WTC11 (cell line): ENCODE measurements around the gene NHSL1. TPM values are rescaled to one million over a fixed set of nuclear protein-coding genes. Genes with fewer than 3 reads are reported as not detected.

Experiments
- ATAC-seq: fragments of 200-7000 bp; cut with Tn5 transposase; 2 replicates; pipeline ENCODE4 v1.10.0; 2021; ENCODE audit warnings: mild to moderate bottlenecking, moderate library complexity
- CTCF ChIA-PET: fragments of 300-600 bp; sonication (Branson Sonifier 250); formaldehyde crosslinking; loops from one replicate; lab custom pipeline; 2021; ENCODE audit warnings: antibody characterized with exemption; lab: Charles Lee
- POLR2A ChIA-PET: fragments of 350-600 bp; sonication (Branson Sonifier 250); formaldehyde crosslinking; loops from one replicate; lab custom pipeline; 2021; ENCODE audit warnings: antibody characterized with exemption; lab: Charles Lee
- DNase-seq: peaks from one replicate; pipeline ENCODE4 v3.0.0; 2021; ENCODE audit warnings: low spot score
- H3K27ac Mint-ChIP-seq: 2 replicates; pipeline ENCODE4 v1.8.0; 2021; ENCODE audit warnings: mixed read lengths
- H3K27me3 Mint-ChIP-seq: 2 replicates; pipeline ENCODE4 v1.8.0; 2021; ENCODE audit warnings: low read depth, mild to moderate bottlenecking, moderate library complexity, mixed read lengths
- H3K36me3 Mint-ChIP-seq: 2 replicates; pipeline ENCODE4 v1.8.0; 2021; ENCODE audit warnings: mixed read lengths
- H3K4me1 Mint-ChIP-seq: 2 replicates; pipeline ENCODE4 v1.8.0; 2022; ENCODE audit warnings: mixed read lengths
- H3K4me3 Mint-ChIP-seq: 2 replicates; pipeline ENCODE4 v1.8.0; 2021; ENCODE audit warnings: mild to moderate bottlenecking, moderate library complexity, mixed read lengths
- H3K9me3 Mint-ChIP-seq: 2 replicates; pipeline ENCODE4 v1.8.0; 2021; ENCODE audit warnings: mixed read lengths
- ATF1 ChIP-seq: sonication (generic); formaldehyde crosslinking; IDR thresholded peaks from 2 replicates; pipeline ENCODE4 v1.8.1; 2023; ENCODE audit warnings: mild to moderate bottlenecking, moderate library complexity, missing genetic modification reagents
- EMX1 ChIP-seq: fragments of 250-450 bp; sonication (Bioruptor Pico); IDR thresholded peaks from 2 replicates; pipeline ENCODE4 v1.8.0; 2021; ENCODE audit warnings: mild to moderate bottlenecking
- FOXK1 ChIP-seq: sonication (generic); formaldehyde crosslinking; IDR thresholded peaks from 2 replicates; pipeline ENCODE4 v1.8.0; 2022; ENCODE audit warnings: mild to moderate bottlenecking, moderate library complexity, missing genetic modification reagents
- JAZF1 ChIP-seq: fragments of 250-450 bp; sonication (Bioruptor Pico); IDR thresholded peaks from 2 replicates; pipeline ENCODE4 v1.9.0; 2021; ENCODE audit warnings: moderate library complexity, mild to moderate bottlenecking, inconsistent platforms
- JUN ChIP-seq: sonication (generic); formaldehyde crosslinking; IDR thresholded peaks from 2 replicates; pipeline ENCODE4 v1.8.0; 2023; ENCODE audit warnings: mild to moderate bottlenecking, missing genetic modification reagents
- RELA ChIP-seq: sonication (generic); formaldehyde crosslinking; IDR thresholded peaks from 2 replicates; pipeline ENCODE4 v1.8.1; 2022; ENCODE audit warnings: missing genetic modification reagents, mild to moderate bottlenecking, borderline replicate concordance
- TCF7 ChIP-seq: sonication (generic); formaldehyde crosslinking; IDR thresholded peaks from 2 replicates; pipeline ENCODE4 v1.8.0; 2022; ENCODE audit warnings: mild to moderate bottlenecking, low read depth, missing genetic modification reagents, moderate library complexity
- TP53 ChIP-seq: sonication (generic); formaldehyde crosslinking; IDR thresholded peaks from 2 replicates; pipeline ENCODE4 v1.8.1; 2023; ENCODE audit warnings: mild to moderate bottlenecking, missing genetic modification reagents
- ZNF671 ChIP-seq: fragments of 250-450 bp; sonication (Bioruptor Pico); IDR thresholded peaks from 2 replicates; pipeline ENCODE4 v1.8.0; 2021; ENCODE audit warnings: mild to moderate bottlenecking
- total RNA-seq: library from RNA; stranded (reverse); gene quantifications from 3 replicates; pipeline ENCODE4 v1.2.3, GENCODE V29; 2021
- TF ChIP-seq, protein P1 (sequence below): sonication (generic); formaldehyde crosslinking; IDR thresholded peaks from 2 replicates; pipeline ENCODE4 v1.8.0; 2022; ENCODE audit warnings: mild to moderate bottlenecking, missing genetic modification reagents
- TF ChIP-seq, protein P2 (sequence below): sonication (generic); formaldehyde crosslinking; IDR thresholded peaks from 2 replicates; pipeline ENCODE4 v1.8.1; 2023; ENCODE audit warnings: mild to moderate bottlenecking, missing genetic modification reagents
- TF ChIP-seq, protein P3 (sequence below): sonication (generic); formaldehyde crosslinking; IDR thresholded peaks from 2 replicates; pipeline ENCODE4 v1.8.0; 2023; ENCODE audit warnings: mild to moderate bottlenecking, missing genetic modification reagents
- TF ChIP-seq, protein P4 (sequence below): sonication (generic); formaldehyde crosslinking; IDR thresholded peaks from 2 replicates; pipeline ENCODE4 v1.8.1; 2023; ENCODE audit warnings: mild to moderate bottlenecking, moderate library complexity, missing genetic modification reagents
- TF ChIP-seq, protein P5 (sequence below): sonication (generic); formaldehyde crosslinking; IDR thresholded peaks from 2 replicates; pipeline ENCODE4 v1.8.1; 2022; ENCODE audit warnings: missing genetic modification reagents, borderline replicate concordance
- TF ChIP-seq, protein P6 (sequence below): sonication (generic); formaldehyde crosslinking; IDR thresholded peaks from 2 replicates; pipeline ENCODE4 v1.8.1; 2023; ENCODE audit warnings: mild to moderate bottlenecking, missing genetic modification reagents, moderate library complexity
- TF ChIP-seq, protein P7 (sequence below): sonication (generic); formaldehyde crosslinking; IDR thresholded peaks from 2 replicates; pipeline ENCODE4 v1.8.1; 2022; ENCODE audit warnings: mild to moderate bottlenecking, missing genetic modification reagents, moderate library complexity, borderline replicate concordance

NHSL1 gene
- total RNA-seq, 1 experiment from 2014 or later = 31.1 TPM

DNA sequence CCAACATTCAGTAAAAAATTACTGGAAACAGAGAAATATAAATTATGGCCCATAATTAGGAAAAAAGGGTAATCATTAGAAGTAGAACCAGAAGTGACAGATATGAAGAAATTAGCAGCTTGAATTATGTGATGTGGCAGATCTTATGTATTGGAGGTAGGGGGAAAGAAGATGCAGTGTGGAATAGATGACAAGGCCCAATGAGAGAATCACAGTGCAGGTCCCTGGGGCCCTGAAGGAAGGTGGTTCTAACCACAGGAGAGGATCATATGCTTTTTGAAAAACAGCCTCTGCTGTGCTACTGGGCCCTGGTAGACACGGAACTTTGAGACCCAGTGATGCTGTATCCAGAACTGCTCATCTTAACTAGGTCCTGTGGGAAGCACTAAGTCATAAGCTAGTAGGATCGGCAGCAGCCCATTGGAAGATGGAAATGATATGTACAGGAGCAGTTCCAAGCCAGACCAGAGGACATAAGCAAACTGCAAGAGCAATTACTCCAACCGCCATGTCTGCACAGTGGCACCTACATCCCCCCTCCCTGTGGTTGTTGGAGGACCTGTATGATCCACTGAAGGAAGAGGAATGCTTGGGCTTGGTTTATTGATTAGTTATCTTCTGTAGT lies 81.1 kb downstream of the NHSL1 start:
- Mint-ChIP-seq H3K9me3 (peaks cover 3% of the 10 kb centered on the region), H3K27me3 (no peaks in the 10 kb centered on the region), H3K4me1 (no peaks in the 10 kb centered on the region), H3K4me3 (no peak overlapping the region), H3K36me3 (peaks cover 36% of the 10 kb centered on the region)
- CTCF ChIA-PET = no interaction called here
- POLR2A ChIA-PET = interaction anchor here (0.6 kb wide), 1 partner anchor 299 kb away, joined by 3 read pairs; no protein-coding TSS in a partner anchor
- DNase-seq = no peak
- TF ChIP-seq, protein P1, sequence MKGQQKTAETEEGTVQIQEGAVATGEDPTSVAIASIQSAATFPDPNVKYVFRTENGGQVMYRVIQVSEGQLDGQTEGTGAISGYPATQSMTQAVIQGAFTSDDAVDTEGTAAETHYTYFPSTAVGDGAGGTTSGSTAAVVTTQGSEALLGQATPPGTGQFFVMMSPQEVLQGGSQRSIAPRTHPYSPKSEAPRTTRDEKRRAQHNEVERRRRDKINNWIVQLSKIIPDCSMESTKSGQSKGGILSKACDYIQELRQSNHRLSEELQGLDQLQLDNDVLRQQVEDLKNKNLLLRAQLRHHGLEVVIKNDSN = no peak
- TF ChIP-seq RELA (CRISPR knock-in tag) = no peak
- TF ChIP-seq JUN (CRISPR knock-in tag) = no peak
- no peak for TF ChIP-seq ATF1
- TF ChIP-seq, all 79 proteins: peak for 0
- ATAC-seq = no peak
- no peak overlapping the region for H3K27ac Mint-ChIP-seq

DNA sequence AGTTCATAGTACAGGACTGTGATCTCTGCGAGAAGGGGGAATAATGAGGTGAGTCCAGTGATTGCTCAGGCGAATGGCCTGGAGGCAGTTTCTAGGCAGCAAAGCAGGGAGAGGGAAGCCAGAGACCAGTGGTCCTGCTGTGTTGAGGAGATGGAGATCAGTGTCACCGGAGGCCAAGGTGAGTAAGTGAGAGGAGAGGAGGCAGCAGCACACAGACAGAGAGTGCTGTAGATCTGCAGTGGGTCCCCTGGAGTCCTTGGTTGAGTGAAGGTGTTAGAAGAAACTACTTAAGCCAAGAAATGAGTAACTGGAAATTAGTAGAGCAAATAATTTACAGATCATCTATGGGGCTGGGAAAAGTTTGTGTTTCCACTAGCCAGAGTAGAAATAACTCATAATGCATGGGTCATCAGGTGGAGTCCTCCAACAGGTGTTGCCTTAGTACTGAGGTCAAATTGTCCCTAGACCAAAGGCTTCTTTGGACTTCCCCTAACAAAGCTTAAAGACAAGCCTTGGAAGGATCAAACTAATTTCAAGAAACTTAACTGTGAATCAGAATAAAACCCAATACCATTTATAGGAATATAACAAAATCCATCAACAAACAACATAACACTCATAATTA lies 81.7 kb downstream of the NHSL1 start:
- Mint-ChIP-seq H3K4me1 (no peaks in the 10 kb centered on the region), H3K4me3 (no peak overlapping the region), H3K9me3 (peaks cover 3% of the 10 kb centered on the region), H3K27ac (peak overlapping the region; percentile 2; the same call in 1 of the 2 replicates), H3K36me3 (peaks cover 42% of the 10 kb centered on the region), H3K27me3 (no peaks in the 10 kb centered on the region)
- DNase-seq = no peak
- ChIA-PET POLR2A (no interaction called here), CTCF (no interaction called here)
- ATAC-seq = no peak
- no peak for TF ChIP-seq ZNF671 (CRISPR knock-in tag)
- no peak for TF ChIP-seq FOXK1 (CRISPR knock-in tag)
- TF ChIP-seq TP53 (CRISPR knock-in tag) = no peak
- TF ChIP-seq EMX1 (CRISPR knock-in tag) = no peak
- TF ChIP-seq, protein P2, sequence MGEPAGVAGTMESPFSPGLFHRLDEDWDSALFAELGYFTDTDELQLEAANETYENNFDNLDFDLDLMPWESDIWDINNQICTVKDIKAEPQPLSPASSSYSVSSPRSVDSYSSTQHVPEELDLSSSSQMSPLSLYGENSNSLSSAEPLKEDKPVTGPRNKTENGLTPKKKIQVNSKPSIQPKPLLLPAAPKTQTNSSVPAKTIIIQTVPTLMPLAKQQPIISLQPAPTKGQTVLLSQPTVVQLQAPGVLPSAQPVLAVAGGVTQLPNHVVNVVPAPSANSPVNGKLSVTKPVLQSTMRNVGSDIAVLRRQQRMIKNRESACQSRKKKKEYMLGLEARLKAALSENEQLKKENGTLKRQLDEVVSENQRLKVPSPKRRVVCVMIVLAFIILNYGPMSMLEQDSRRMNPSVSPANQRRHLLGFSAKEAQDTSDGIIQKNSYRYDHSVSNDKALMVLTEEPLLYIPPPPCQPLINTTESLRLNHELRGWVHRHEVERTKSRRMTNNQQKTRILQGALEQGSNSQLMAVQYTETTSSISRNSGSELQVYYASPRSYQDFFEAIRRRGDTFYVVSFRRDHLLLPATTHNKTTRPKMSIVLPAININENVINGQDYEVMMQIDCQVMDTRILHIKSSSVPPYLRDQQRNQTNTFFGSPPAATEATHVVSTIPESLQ (CRISPR knock-in tag) = no peak
- no peak for TF ChIP-seq JAZF1 (CRISPR knock-in tag)
- TF ChIP-seq, protein P3, sequence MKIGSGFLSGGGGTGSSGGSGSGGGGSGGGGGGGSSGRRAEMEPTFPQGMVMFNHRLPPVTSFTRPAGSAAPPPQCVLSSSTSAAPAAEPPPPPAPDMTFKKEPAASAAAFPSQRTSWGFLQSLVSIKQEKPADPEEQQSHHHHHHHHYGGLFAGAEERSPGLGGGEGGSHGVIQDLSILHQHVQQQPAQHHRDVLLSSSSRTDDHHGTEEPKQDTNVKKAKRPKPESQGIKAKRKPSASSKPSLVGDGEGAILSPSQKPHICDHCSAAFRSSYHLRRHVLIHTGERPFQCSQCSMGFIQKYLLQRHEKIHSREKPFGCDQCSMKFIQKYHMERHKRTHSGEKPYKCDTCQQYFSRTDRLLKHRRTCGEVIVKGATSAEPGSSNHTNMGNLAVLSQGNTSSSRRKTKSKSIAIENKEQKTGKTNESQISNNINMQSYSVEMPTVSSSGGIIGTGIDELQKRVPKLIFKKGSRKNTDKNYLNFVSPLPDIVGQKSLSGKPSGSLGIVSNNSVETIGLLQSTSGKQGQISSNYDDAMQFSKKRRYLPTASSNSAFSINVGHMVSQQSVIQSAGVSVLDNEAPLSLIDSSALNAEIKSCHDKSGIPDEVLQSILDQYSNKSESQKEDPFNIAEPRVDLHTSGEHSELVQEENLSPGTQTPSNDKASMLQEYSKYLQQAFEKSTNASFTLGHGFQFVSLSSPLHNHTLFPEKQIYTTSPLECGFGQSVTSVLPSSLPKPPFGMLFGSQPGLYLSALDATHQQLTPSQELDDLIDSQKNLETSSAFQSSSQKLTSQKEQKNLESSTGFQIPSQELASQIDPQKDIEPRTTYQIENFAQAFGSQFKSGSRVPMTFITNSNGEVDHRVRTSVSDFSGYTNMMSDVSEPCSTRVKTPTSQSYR = no peak
- TF ChIP-seq, protein P4, sequence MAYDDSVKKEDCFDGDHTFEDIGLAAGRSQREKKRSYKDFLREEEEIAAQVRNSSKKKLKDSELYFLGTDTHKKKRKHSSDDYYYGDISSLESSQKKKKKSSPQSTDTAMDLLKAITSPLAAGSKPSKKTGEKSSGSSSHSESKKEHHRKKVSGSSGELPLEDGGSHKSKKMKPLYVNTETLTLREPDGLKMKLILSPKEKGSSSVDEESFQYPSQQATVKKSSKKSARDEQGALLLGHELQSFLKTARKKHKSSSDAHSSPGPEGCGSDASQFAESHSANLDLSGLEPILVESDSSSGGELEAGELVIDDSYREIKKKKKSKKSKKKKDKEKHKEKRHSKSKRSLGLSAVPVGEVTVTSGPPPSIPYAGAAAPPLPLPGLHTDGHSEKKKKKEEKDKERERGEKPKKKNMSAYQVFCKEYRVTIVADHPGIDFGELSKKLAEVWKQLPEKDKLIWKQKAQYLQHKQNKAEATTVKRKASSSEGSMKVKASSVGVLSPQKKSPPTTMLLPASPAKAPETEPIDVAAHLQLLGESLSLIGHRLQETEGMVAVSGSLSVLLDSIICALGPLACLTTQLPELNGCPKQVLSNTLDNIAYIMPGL (CRISPR knock-in tag) = no peak
- TF ChIP-seq, protein P5, sequence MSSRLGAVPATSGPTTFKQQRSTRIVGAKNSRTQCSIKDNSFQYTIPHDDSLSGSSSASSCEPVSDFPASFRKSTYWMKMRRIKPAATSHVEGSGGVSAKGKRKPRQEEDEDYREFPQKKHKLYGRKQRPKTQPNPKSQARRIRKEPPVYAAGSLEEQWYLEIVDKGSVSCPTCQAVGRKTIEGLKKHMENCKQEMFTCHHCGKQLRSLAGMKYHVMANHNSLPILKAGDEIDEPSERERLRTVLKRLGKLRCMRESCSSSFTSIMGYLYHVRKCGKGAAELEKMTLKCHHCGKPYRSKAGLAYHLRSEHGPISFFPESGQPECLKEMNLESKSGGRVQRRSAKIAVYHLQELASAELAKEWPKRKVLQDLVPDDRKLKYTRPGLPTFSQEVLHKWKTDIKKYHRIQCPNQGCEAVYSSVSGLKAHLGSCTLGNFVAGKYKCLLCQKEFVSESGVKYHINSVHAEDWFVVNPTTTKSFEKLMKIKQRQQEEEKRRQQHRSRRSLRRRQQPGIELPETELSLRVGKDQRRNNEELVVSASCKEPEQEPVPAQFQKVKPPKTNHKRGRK (CRISPR knock-in tag) = no peak
- TF ChIP-seq, protein P6, sequence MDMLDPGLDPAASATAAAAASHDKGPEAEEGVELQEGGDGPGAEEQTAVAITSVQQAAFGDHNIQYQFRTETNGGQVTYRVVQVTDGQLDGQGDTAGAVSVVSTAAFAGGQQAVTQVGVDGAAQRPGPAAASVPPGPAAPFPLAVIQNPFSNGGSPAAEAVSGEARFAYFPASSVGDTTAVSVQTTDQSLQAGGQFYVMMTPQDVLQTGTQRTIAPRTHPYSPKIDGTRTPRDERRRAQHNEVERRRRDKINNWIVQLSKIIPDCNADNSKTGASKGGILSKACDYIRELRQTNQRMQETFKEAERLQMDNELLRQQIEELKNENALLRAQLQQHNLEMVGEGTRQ (CRISPR knock-in tag) = no peak
- TF ChIP-seq, protein P7, sequence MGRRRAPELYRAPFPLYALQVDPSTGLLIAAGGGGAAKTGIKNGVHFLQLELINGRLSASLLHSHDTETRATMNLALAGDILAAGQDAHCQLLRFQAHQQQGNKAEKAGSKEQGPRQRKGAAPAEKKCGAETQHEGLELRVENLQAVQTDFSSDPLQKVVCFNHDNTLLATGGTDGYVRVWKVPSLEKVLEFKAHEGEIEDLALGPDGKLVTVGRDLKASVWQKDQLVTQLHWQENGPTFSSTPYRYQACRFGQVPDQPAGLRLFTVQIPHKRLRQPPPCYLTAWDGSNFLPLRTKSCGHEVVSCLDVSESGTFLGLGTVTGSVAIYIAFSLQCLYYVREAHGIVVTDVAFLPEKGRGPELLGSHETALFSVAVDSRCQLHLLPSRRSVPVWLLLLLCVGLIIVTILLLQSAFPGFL = no peak
- TF ChIP-seq TCF7 (CRISPR knock-in tag) = no peak
